HG03342 (cell line): Measurements from ENCODE around the gene ZNF578.
"Not testable (repeated sequence)": the region's sequence is repeated elsewhere in the genome, so short reads cannot be mapped to it uniquely, and the experiment has no call there.

ENCODE experiments used
- ATAC-seq: cut with Tn5 transposase; IDR thresholded peaks from one replicate; pipeline ENCODE4 v1.9.1; 2021; ENCODE audit warnings: mild to moderate bottlenecking, moderate library complexity; ENCODE audit not compliant: unreplicated experiment

Gene ZNF578

GRCh38 chr19:52507266-52507665, 53.9 kb downstream of the ZNF578 start:
- ATAC-seq: no peak

GRCh38 chr19:52516191-52516590, 62.8 kb downstream of the ZNF578 start:
- no peak for ATAC-seq

GRCh38 chr19:52518646-52519045, 65.3 kb downstream of the ZNF578 start:
- no peak for ATAC-seq

GRCh38 chr19:52519175-52519574, 65.8 kb downstream of the ZNF578 start:
- ATAC-seq: not testable (repeated sequence)

GRCh38 chr19:52520013-52520412, 66.7 kb downstream of the ZNF578 start:
- ATAC-seq: no peak

- no peak for ATAC-seq
Measured at GRCh38 chr19:52522551-52522950, 69.2 kb downstream of the ZNF578 start.

- no peak for ATAC-seq
Measured at GRCh38 chr19:52524086-52524485, 70.7 kb downstream of the ZNF578 start.

GRCh38 chr19:52527134-52527955, 74.0 kb downstream of the ZNF578 start, which contains the start of gene ZNF808:
Gene ZNF808 (plus strand): TSS chr19:52527668. CDS start chr19:52543285, 15,617 bp downstream.
- ATAC-seq: peak; percentile 74

- ATAC-seq: peak; percentile 22
Measured at GRCh38 chr19:52527956-52528351, 74.6 kb downstream of the ZNF578 start.

- no peak for ATAC-seq
Measured at GRCh38 chr19:52532480-52532879, 79.1 kb downstream of the ZNF578 start.

- no peak for ATAC-seq
Measured at GRCh38 chr19:52533901-52534300, 80.5 kb downstream of the ZNF578 start.

GRCh38 chr19:52535385-52535770, 82.0 kb downstream of the ZNF578 start:
- not testable (repeated sequence) for ATAC-seq

- ATAC-seq: peak; percentile 78
Measured at GRCh38 chr19:52535771-52536447, 82.6 kb downstream of the ZNF578 start.

- ATAC-seq: peak; percentile 14
Measured at GRCh38 chr19:52536448-52536800, 83.1 kb downstream of the ZNF578 start.

GRCh38 chr19:52538815-52539214, 85.5 kb downstream of the ZNF578 start:
- ATAC-seq: not testable (repeated sequence)

GRCh38 chr19:52541176-52541575, 87.8 kb downstream of the ZNF578 start:
- not testable (repeated sequence) for ATAC-seq

GRCh38 chr19:52541608-52542007, 88.3 kb downstream of the ZNF578 start:
- ATAC-seq: no peak

GRCh38 chr19:52542541-52542940, 89.2 kb downstream of the ZNF578 start:
- ATAC-seq: not testable (repeated sequence)

- no peak for ATAC-seq
Measured at GRCh38 chr19:52542984-52543664, 89.8 kb downstream of the ZNF578 start.

- no peak for ATAC-seq
Measured at GRCh38 chr19:52554216-52554971, 101.0 kb downstream of the ZNF578 start.
